GM19035 (cell line): ENCODE results near the gene GOLGA3.
A peak's percentile ranks its signal among the peaks of the same experiment; 100 is the strongest.
"Not testable (repeated sequence)": the region's sequence is repeated elsewhere in the genome, so short reads cannot be mapped to it uniquely, and the experiment has no call there.

ENCODE experiments used
- ATAC-seq: cut with Tn5 transposase; IDR thresholded peaks from one replicate; pipeline ENCODE4 v1.9.1; 2021; ENCODE audit not compliant: unreplicated experiment

The GOLGA3 gene

DNA sequence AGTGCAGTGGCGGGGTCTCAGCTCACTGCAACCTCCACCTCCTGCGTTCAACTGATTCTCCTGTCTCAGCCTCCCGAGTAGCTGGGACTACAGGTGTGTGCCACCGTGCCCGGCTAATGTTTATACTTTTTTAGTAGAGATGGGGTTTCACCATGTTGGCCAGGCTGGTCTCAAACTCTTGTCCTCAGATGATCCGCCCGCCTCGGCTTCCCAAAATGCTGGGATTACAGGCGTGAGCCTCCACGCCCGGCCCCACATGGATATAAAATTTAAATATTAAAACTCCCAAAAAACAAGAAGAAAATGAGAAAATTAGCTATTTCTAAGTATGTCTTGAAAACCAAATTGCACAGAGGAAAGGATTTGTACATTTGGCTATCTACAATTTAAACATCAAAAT is 16.0 kb upstream of the GOLGA3 start:
- not testable (repeated sequence) for ATAC-seq

- no peak for ATAC-seq
These were observed 13.9 kb upstream of the GOLGA3 start for GRCh38 chr12:132842449-132843045.

DNA sequence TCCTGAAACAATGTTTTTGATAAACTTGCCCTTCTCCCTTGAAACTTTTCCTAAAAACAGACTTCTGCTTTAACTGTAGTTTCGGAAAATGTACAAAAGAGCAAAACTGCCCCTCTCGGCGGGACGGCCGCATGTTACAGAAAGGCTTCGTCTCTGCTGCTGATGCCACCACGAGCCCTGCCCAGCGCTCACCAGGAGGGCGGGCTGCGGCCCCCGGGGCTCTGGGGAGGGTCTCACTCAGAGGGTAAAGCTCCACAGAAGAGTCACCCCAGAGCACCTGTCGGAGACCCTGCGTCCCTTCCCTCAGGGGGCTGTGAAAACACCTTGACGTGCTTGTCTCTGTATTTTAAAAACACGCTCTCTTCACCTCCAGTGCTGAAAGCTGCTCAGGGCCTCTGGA is 12.5 kb upstream of the GOLGA3 start:
- no peak for ATAC-seq

- no peak for ATAC-seq
These were observed 11.9 kb upstream of the GOLGA3 start for GRCh38 chr12:132840536-132840935.

- no peak for ATAC-seq
These were observed 11.0 kb upstream of the GOLGA3 start for GRCh38 chr12:132839558-132840235.

DNA sequence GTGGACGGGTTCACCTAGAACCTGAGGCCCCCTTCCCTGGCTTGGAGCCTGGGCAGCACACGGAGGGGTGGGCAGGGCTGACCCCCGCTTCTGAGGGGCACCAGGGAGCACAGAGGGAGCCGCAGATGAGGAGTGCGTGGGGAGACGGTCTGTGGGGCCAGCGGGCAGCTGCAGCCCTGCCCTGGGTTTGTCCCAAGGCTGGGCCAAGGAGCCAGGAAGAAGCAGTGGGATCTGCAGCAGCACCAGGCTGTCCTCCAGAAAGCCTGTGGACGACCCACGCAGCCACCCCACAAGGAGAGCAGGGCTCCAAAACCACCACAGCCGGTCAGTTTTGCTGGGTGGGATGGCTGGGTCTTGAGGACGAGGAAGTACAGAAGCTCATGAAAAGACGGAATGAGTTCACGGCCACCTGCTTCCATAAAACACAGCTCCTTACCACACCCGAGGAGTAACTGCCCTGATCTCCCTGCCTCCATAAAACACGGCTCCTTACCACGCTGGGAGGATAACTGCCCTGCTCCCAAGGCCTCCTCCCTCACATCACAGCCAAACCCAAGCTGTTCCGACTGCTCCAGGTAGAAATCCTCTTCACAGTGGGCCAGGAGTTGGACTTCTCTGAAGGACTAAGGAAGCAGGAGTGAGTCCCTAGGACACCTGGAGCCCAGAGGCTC is 9.9 kb upstream of the GOLGA3 start:
- no peak for ATAC-seq

DNA sequence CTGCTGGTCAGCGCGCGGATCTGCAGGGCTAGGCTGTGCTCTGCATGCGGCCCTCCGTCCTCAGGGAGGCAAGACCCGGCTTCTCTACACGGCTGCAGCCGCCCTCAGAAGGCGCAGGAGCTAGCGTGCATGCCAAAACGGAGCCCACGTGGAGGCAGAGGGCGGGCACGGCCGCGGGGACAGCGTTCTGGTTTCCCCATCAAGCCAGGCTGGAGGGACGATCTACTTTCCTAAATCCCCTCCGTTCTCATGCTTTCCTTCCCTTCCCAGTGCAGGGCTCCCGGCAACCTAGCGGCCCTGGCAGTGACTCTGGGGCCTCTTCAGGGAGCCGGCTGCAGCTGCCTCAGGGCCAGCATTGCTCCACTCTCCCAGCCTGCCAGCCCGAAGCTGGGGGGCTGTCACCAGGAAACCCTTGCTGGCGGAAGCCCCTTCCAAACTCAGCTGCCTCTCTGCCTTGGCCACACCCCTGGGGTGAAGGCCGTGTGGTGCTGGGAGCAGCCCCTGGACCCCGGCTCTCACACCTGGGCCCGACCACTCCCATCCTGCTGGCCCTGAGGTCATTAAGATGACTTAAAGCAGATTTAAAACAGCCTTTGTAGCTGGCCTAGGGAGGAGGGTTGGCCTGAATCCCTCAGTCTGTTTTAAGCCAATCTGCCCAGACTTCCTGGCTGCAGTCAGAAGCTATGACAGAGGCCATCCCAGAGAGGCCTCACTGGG is 9.2 kb upstream of the GOLGA3 start:
- no peak for ATAC-seq

GRCh38 chr12:132836795-132837331 is 8.2 kb upstream of the GOLGA3 start:
- no peak for ATAC-seq

- not testable (repeated sequence) for ATAC-seq
These were observed 7.6 kb upstream of the GOLGA3 start for GRCh38 chr12:132836230-132836629.

DNA sequence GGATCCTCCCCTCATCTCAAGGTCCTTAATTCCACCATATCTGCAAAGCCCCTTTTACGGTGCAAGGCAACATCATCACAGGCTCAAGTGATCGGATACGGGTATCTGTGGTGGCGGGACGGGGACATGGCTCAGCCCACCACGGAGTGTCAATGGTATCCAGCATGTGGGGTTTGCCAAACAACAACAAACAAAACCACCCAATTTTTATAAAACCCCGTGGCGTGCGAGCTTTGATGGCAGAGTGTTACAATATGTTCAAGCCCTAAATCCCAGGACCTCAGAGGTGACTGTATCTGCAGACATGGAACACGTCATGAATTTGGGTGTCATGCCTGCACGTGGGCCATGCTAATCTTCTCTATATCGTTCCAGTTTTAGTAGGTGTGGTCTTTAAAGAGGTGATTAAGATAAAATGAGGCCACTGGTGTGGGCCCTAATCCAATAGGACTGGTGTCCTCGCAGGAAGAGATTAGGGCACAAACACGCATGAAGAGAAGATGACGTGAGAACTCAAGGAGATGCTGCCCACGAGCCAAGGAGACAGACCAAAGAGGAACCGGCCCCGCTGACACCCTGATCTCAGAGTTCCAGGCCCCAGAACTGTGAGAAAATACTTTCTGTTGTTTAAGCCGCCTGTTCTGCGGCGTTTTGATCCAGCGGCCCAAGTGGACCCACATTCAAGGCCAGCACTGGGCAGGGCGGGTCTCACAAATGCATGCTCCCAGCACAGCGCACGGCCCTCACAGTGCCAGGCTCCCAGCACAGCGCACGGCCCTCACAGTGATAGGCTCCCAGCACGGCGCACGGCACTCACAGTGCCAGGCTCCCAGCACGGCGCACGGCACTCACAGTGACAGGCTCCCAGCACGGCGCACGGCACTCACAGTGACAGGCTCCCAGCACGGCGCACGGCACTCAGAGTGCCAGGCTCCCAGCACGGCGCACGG is 6.7 kb upstream of the GOLGA3 start:
- ATAC-seq, result no peak

DNA sequence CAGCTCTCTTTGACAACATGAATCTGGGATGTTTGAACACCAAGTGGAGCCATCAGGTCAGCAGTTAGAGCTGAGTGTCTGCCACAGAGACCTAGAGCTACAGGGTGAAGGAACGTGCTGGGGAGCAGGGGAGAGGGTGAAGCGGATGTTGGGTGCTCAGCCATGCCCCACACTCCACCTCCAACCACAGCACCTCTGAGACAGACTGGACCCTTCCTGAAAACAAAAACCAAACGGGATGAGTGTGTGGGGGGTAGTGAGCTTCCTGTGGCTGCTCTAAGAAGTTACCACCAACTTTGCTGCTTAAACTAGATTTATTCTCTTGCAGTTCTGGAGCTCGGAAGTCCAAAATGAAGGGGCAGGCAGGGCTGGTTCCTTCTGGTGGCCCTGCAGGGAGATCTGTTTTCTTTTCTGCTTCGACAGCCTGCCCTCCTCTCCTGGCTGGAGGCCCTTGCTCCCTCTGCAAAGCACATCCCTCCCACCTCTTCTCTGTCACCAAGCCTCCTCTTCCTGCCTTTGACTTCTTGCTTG is 5.6 kb upstream of the GOLGA3 start:
- ATAC-seq, result no peak

GRCh38 chr12:132833341-132833740 is 4.7 kb upstream of the GOLGA3 start:
- ATAC-seq, result no peak

DNA sequence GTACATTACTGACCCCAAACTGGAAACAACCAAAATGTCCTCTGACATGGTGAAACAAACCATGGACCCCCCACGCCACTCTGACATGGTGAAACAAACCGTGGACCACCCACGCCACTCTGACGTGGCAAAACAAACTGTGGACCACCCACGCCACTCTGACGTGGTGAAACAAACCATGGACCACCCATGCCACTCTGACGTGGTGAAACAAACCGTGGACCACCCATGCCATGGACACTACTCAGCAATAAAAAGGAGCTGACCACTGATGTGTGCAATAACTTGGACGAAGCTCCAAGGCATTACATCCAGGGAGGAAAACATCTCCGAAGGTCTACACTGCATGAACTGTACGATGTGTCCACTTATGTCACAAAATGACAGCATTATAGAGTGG is 3.1 kb upstream of the GOLGA3 start:
- no peak for ATAC-seq

- ATAC-seq, result peak; percentile 28
These were observed 636 bp downstream of the GOLGA3 start for GRCh38 chr12:132827763-132828703.

DNA sequence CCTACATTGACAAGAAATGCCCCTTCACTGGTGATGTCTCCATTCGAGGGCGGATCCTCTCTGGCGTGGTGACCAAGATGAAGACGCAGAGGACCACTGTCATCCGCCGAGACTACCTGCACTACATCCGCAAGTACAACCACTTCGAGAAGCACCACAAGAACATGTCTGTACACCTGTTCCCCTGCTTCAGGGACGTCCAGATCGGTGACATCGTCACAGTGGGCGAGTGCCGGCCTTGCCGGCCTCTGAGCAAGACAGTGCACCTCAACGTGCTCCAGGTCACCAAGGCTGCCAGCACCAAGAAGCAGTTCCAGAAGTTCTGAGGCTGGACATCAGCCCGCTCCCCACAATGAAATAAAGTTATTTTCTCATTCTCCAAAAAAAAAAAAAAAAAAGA is 2.8 kb downstream of the GOLGA3 start:
- ATAC-seq, result no peak

GRCh38 chr12:132825089-132825488 is 3.6 kb downstream of the GOLGA3 start:
- ATAC-seq, result no peak

- ATAC-seq, result no peak
These were observed 4.6 kb downstream of the GOLGA3 start for GRCh38 chr12:132824053-132824452.

DNA sequence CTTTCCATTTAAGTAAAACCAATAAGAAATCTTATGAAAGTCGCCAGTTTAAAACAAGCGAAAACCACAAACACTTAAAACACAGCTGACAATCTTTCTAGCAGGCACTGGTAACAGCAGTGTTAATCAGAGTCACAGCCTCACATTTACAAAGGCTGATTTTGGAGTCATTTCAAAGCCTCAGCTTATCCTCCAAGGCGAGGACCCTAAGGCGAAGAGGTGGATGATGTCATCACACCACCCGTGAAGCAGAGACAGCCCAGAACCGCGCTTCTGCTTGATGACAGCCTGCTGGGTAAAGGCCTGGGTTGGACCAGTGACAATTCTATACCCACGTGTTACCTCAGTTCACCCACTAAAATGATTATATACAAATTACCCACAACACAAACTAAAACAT is 10.1 kb downstream of the GOLGA3 start:
- ATAC-seq, result no peak

DNA sequence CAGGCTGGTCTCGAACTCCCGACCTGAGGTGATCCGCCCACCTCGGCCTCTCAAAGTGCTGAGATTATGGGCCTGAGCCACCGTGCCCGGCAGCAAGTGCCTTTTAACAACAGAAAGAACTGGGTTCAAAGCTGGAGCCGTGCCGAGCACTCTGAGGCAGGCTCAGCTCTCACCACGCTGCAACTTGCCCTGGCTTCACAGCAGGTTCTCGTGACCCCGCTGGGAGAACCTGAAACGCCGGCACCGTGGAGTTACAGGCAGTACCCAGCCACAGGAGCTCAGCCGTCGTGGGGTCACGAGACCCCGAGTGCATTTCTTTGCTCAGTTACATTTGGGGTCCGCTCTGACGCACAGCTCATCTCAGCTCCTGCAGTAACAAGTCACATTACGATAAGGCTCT is 14.4 kb downstream of the GOLGA3 start:
- no peak for ATAC-seq
